ENCODE data around the gene ST7.
A peak's percentile ranks its signal among the peaks of the same experiment; 100 is the strongest.

ST7 gene

GRCh38 chr7:117008118-117008885, 55.0 kb downstream of the ST7 start:
- H3K4me3 ChIP-seq (ENCODE audit: low read length) = no peak overlapping the region
- no peak for DNase-seq (ENCODE audit: low read depth)
- TF ChIP-seq CTCF (IDR thresholded peaks at IDR 0.05; ENCODE audit: insufficient read depth, low read depth, low read length, missing control alignments) = no peak

- no peak overlapping the region for H3K4me3 ChIP-seq (ENCODE audit: low read length)
- TF ChIP-seq CTCF (IDR thresholded peaks at IDR 0.05; ENCODE audit: insufficient read depth, low read depth, low read length, missing control alignments) = no peak
- no peak for DNase-seq (ENCODE audit: low read depth)
Observed at GRCh38 chr7:117008886-117009531, 55.7 kb downstream of the ST7 start.

DNA sequence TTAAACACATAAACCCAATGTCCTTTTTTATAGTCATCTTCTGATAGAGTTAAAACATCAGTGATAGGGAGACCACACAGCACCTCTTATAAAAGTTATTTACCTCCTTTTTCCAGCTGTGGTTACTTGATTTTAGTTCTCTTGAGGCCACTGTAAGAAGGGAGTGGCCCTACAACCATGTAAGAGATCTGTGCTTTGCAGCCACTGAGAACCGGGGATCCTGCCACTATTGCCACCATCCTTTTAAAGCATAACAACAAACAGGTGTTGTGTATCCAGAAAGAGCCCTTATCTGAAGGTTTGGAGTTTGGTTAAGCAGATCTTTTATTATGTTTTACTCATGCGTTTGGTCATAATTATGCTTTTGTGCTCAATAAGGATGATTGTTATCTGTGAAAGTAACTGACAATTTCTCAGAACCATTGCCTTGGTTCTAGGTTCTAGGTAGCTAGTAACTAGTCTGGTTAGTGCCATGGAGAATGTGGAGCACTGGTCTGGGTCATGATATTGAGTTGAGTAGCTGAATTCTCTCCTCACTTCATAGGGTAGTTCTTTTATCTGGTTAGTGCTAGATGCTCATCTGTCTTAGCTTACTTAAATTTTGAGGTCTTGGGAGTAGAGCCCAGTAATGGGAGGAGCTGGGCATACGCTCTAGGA, 56.5 kb downstream of the ST7 start:
- no peak for DNase-seq (ENCODE audit: low read depth)
- no peak overlapping the region for H3K4me3 ChIP-seq (ENCODE audit: low read length)
- TF ChIP-seq CTCF (IDR thresholded peaks at IDR 0.05; ENCODE audit: insufficient read depth, low read depth, low read length, missing control alignments) = no peak

DNA sequence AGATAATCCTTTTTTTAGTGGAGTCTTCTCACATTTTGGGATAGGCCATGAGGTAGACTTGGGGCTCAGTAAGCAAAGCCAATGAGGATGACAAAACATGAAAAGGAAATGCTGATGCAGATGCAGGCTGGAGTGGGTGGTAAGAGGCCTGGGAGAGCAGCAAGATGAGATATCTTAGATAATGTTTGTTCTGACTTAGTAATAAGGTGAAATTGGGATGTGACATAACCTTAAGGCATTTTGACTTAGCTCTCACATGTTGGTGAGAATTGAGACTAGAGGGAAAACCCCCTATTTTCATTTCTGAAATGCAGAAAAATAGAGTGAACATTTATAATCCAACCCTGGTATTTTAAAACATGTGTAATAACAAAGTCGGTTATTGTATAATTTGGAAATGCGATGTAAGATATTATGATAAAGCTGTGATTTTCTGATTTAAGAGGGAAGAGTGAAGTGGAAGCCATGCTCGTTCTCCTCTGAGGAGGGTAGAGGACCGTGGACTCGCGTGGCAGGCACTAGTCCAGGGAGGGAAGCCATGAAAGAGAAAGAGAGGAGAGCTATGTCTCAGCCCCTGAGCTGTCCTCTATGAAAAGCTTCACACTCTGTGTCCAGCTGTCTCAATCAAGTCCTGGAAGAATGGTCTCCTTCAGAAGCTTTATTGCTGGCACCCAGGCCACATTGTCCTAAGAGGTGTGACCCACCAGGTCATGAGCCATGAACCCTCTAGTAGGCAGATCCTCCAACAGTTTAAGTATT, 57.3 kb downstream of the ST7 start:
- peak; percentile 45 for DNase-seq (ENCODE audit: low read depth)
- TF ChIP-seq CTCF (IDR thresholded peaks at IDR 0.05; ENCODE audit: insufficient read depth, low read depth, low read length, missing control alignments) = no peak
- H3K4me3 ChIP-seq (ENCODE audit: low read length) = no peak overlapping the region

- no peak for DNase-seq (ENCODE audit: low read depth)
- H3K4me3 ChIP-seq (ENCODE audit: low read length) = no peak overlapping the region
- no peak for TF ChIP-seq CTCF (IDR thresholded peaks at IDR 0.05; ENCODE audit: insufficient read depth, low read depth, low read length, missing control alignments)
Observed at GRCh38 chr7:117011419-117012260, 58.3 kb downstream of the ST7 start.

GRCh38 chr7:117012284-117012683, 59.0 kb downstream of the ST7 start:
- H3K4me3 ChIP-seq (ENCODE audit: low read length) = no peak overlapping the region
- TF ChIP-seq CTCF (IDR thresholded peaks at IDR 0.05; ENCODE audit: insufficient read depth, low read depth, low read length, missing control alignments) = no peak
- no peak for DNase-seq (ENCODE audit: low read depth)

All from epithelial cell of esophagus (primary cell).